ENCODE measurements around the gene NUP214. TPM values are rescaled to one million over a fixed set of nuclear protein-coding genes. Genes with fewer than 3 reads are reported as not detected.

The NUP214 gene
- polyA plus RNA-seq, 1 of the 3 experiments (the other 2 are of a cell fraction): 8.0 TPM

DNA sequence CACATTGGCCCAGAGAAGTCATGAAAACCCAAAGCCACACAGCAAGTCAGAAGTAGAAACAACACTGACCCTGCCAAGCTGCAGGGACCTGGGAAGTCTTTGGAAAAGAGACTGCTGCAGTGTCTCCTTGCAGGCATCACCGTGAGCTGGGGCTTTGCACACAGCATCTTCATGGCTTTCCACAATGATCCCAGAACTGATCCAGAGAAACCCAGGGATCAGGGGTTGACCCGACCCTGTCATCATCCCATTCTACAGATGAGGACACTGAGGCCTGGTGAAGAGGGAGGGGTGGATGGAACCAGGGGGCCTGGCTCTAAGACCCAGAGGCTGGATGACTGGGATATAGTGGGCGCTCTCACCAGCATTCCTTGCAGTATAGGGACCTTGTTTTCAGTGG is 155.3 kb downstream of the NUP214 start (continued):
- TF ChIP-seq POLR2AphosphoS5 (IDR thresholded peaks at IDR 0.05; ENCODE audit: low read depth, low read length) (no peak), TCF12 (IDR thresholded peaks at IDR 0.05) (no peak), EZH2phosphoT487 (IDR thresholded peaks at IDR 0.05; ENCODE audit: borderline replicate concordance, low read depth) (no peak), FOXJ3 (CRISPR knock-in tag; IDR thresholded peaks at IDR 0.05) (no peak)

DNA sequence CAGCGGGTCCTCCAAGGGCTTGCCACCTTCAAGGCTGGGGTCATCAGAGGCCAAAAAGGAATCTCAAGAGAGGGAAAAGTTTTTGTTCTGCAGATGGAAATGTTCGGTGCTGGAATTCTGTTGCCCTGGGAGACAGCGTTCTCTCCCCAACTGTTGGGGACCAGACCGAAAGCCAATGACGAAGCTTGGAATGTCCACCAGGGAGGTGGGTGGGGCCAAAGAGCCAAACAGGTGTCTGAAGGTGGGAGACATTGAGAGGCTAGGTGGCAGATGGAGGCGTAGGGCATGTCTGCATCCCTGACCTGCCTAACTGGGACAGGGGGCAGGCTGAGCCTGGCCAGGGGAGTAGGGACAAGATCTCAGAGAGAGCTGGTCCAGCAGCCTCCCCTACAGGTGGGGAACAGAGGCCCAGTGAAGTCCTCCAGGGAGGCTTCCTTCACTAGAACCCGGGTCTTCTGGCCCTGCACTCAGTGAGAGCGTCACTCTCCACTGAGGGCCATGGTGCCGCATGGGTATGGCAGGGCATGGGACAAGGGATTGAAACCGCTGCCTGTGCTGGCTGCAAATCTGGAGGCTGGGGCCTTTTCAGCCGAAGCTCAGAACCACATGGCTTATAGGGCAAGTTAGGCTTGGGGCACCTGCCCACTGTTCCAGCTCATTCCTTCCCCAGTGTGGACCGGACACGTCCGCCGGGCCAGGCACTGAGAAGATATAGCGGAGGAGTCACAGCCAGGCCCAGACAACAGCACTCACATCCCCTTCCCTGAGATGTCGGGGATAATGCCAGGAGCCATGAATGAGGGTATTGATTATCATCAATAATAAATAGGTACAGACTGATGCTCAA is 156.0 kb downstream of the NUP214 start:
- 80% methylated on average over 13 of the region's 17 CpGs for WGBS (ENCODE audit: low lambda C conversion rate)

More for the DNA sequence above, 156.0 kb downstream of the NUP214 start:
- Histone ChIP-seq H3K27me3 (ENCODE audit: insufficient read depth) (peaks cover 7% of the 10 kb centered on the region; the same call in 1 of the 2 replicates), H3K36me3 (replicated peaks in 1 of 2; ENCODE audit: control insufficient read depth in 1 of 2, insufficient read depth in 2 of 2, low read length in 1 of 2) (no peaks in the 10 kb centered on the region), H3K27ac (ENCODE audit: low read depth in 2 of 2, low read length in 1 of 2) (no peak overlapping the region), H4K20me1 (ENCODE audit: insufficient read depth) (no peaks in the 10 kb centered on the region), H3K4me2 (no peak overlapping the region), H3K4me1 (ENCODE audit: control insufficient read depth in 1 of 2, insufficient read depth in 2 of 2, low read depth in 1 of 2, low read length in 1 of 2) (peaks cover 0 to 4% of the 10 kb centered on the region in 2 experiments; a peak in 1 of 4 replicates), H2AFZ (ENCODE audit: low read depth) (no peak overlapping the region), H3K9ac (no peak overlapping the region), H3K9me3 (no peaks in the 10 kb centered on the region), H3K4me3 (ENCODE audit: low read depth in 2 of 2, low read length in 1 of 2) (no peak overlapping the region), H3K79me2 (ENCODE audit: insufficient read depth) (no peaks in the 10 kb centered on the region), H3K9me2 (no peaks in the 10 kb centered on the region), H3F3A (replicated peaks; ENCODE audit: insufficient read depth) (no peaks in the 10 kb centered on the region)
- ChIA-PET CTCF (no interaction called here), POLR2A (interaction anchor here (0.6 to 1.6 kb wide), 2 partner anchors 8 to 49 kb away, joined by 3 read pairs; partner anchors contain the start of gene PLPP7)
- no peak for DNase-seq
- no peak for TF ChIP-seq ELF1 (IDR thresholded peaks at IDR 0.05)
- no peak for TF ChIP-seq TAF1 (IDR thresholded peaks at IDR 0.05; ENCODE audit: borderline replicate concordance, low read depth, low read length)
- TF ChIP-seq, protein P1, sequence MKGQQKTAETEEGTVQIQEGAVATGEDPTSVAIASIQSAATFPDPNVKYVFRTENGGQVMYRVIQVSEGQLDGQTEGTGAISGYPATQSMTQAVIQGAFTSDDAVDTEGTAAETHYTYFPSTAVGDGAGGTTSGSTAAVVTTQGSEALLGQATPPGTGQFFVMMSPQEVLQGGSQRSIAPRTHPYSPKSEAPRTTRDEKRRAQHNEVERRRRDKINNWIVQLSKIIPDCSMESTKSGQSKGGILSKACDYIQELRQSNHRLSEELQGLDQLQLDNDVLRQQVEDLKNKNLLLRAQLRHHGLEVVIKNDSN (IDR thresholded peaks at IDR 0.05; ENCODE audit: borderline replicate concordance, low read depth): no peak
- TF ChIP-seq, protein P2, sequence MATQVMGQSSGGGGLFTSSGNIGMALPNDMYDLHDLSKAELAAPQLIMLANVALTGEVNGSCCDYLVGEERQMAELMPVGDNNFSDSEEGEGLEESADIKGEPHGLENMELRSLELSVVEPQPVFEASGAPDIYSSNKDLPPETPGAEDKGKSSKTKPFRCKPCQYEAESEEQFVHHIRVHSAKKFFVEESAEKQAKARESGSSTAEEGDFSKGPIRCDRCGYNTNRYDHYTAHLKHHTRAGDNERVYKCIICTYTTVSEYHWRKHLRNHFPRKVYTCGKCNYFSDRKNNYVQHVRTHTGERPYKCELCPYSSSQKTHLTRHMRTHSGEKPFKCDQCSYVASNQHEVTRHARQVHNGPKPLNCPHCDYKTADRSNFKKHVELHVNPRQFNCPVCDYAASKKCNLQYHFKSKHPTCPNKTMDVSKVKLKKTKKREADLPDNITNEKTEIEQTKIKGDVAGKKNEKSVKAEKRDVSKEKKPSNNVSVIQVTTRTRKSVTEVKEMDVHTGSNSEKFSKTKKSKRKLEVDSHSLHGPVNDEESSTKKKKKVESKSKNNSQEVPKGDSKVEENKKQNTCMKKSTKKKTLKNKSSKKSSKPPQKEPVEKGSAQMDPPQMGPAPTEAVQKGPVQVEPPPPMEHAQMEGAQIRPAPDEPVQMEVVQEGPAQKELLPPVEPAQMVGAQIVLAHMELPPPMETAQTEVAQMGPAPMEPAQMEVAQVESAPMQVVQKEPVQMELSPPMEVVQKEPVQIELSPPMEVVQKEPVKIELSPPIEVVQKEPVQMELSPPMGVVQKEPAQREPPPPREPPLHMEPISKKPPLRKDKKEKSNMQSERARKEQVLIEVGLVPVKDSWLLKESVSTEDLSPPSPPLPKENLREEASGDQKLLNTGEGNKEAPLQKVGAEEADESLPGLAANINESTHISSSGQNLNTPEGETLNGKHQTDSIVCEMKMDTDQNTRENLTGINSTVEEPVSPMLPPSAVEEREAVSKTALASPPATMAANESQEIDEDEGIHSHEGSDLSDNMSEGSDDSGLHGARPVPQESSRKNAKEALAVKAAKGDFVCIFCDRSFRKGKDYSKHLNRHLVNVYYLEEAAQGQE (IDR thresholded peaks at IDR 0.05; ENCODE audit: low read depth, low read length): no peak
- TF ChIP-seq, protein P3, sequence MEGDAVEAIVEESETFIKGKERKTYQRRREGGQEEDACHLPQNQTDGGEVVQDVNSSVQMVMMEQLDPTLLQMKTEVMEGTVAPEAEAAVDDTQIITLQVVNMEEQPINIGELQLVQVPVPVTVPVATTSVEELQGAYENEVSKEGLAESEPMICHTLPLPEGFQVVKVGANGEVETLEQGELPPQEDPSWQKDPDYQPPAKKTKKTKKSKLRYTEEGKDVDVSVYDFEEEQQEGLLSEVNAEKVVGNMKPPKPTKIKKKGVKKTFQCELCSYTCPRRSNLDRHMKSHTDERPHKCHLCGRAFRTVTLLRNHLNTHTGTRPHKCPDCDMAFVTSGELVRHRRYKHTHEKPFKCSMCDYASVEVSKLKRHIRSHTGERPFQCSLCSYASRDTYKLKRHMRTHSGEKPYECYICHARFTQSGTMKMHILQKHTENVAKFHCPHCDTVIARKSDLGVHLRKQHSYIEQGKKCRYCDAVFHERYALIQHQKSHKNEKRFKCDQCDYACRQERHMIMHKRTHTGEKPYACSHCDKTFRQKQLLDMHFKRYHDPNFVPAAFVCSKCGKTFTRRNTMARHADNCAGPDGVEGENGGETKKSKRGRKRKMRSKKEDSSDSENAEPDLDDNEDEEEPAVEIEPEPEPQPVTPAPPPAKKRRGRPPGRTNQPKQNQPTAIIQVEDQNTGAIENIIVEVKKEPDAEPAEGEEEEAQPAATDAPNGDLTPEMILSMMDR (IDR thresholded peaks at IDR 0.05): no peak
- TF ChIP-seq RFX5 (IDR thresholded peaks at IDR 0.05; ENCODE audit: low read length): no peak
- no peak for TF ChIP-seq EP300 (IDR thresholded peaks at IDR 0.05; ENCODE audit: borderline replicate concordance in 1 of 2, low read depth in 1 of 2, low read length in 1 of 2)
- TF ChIP-seq GABPA (IDR thresholded peaks at IDR 0.05; ENCODE audit: low read depth): no peak
- no peak for TF ChIP-seq MXI1 (IDR thresholded peaks at IDR 0.05; ENCODE audit: low read depth, low read length)
- no peak for TF ChIP-seq GATA2 (CRISPR knock-in tag; IDR thresholded peaks at IDR 0.05)
- no peak for TF ChIP-seq FOXJ3 (CRISPR knock-in tag; IDR thresholded peaks at IDR 0.05)
- no peak for TF ChIP-seq MEF2A (IDR thresholded peaks at IDR 0.05; ENCODE audit: borderline replicate concordance, low read depth)
- no peak for TF ChIP-seq FOSL2 (IDR thresholded peaks at IDR 0.05; ENCODE audit: borderline replicate concordance, low read depth)
- TF ChIP-seq, protein P4, sequence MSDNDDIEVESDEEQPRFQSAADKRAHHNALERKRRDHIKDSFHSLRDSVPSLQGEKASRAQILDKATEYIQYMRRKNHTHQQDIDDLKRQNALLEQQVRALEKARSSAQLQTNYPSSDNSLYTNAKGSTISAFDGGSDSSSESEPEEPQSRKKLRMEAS (IDR thresholded peaks at IDR 0.05; ENCODE audit: low read depth): no peak
- no peak for TF ChIP-seq JUND (IDR thresholded peaks at IDR 0.05)
- TF ChIP-seq NFIC (IDR thresholded peaks at IDR 0.05; ENCODE audit: borderline replicate concordance): no peak
- no peak for TF ChIP-seq NRF1 (IDR thresholded peaks at IDR 0.05; ENCODE audit: low read depth, low read length)

All from SK-N-SH (cell line).